Measurements from ENCODE around the gene ST6GAL1. TPM values are rescaled to one million over a fixed set of nuclear protein-coding genes. Genes with fewer than 3 reads are reported as not detected.
"Not testable (repeated sequence)": the region's sequence is repeated elsewhere in the genome, so short reads cannot be mapped to it uniquely, and the experiment has no call there.

ST6GAL1 gene
- polyA plus RNA-seq, 1 of the 3 experiments (the other 2 are of a cell fraction): 3.9 TPM

DNA sequence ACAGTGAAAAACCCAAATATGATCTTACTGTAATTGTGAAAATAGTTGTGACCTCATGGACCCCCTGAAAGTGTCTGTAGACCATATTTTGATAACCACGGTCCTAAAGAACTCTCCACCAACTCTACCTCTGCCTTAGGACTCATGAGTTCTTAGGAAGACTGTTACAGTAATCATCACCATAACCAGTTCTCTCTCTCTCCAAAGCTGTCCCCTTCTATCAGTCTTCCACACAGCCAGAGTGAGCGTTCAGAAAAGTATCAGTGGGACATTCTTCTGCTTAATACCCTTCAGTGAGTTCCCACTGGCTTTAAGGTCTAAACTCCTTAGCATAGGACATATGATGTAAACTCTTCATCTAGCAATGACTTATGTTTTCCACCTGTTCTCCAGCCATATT, 27.6 kb upstream of the ST6GAL1 start:
- WGBS (ENCODE audit: low lambda C conversion rate): 55% methylated on average over 2 of the region's 2 CpGs
- POLR2A ChIA-PET: no interaction called here
- Histone ChIP-seq H3K79me2 (ENCODE audit: insufficient read depth) (no peaks in the 10 kb centered on the region), H4K20me1 (ENCODE audit: insufficient read depth) (no peaks in the 10 kb centered on the region), H3K27me3 (ENCODE audit: insufficient read depth) (no peaks in the 10 kb centered on the region), H3K4me3 (ENCODE audit: low read depth in 2 of 2, low read length in 1 of 2) (no peak overlapping the region), H3K4me2 (no peak overlapping the region), H3K27ac (ENCODE audit: low read depth in 2 of 2, low read length in 1 of 2) (no peak overlapping the region), H3F3A (replicated peaks; ENCODE audit: insufficient read depth) (no peaks in the 10 kb centered on the region), H3K4me1 (ENCODE audit: control insufficient read depth in 1 of 2, insufficient read depth in 2 of 2, low read depth in 1 of 2, low read length in 1 of 2) (no peaks in the 10 kb centered on the region), H3K9me3 (no peaks in the 10 kb centered on the region), H3K9me2 (no peaks in the 10 kb centered on the region), H3K36me3 (replicated peaks in 1 of 2; ENCODE audit: control insufficient read depth in 1 of 2, insufficient read depth in 2 of 2, low read length in 1 of 2) (no peaks in the 10 kb centered on the region), H2AFZ (ENCODE audit: low read depth) (no peak overlapping the region), H3K9ac (no peak overlapping the region)
- CTCF ChIA-PET: no interaction called here
- TF ChIP-seq CHD2 (IDR thresholded peaks at IDR 0.05; ENCODE audit: low read length, partially characterized antibody) (no peak), YY1 (IDR thresholded peaks at IDR 0.05; ENCODE audit: low read depth) (no peak), FOSL2 (IDR thresholded peaks at IDR 0.05; ENCODE audit: borderline replicate concordance, low read depth) (no peak), FOXM1 (IDR thresholded peaks at IDR 0.05; ENCODE audit: low read depth) (no peak), ELF1 (IDR thresholded peaks at IDR 0.05) (no peak), RCOR1 (IDR thresholded peaks at IDR 0.05; ENCODE audit: low read length) (no peak), MEF2A (IDR thresholded peaks at IDR 0.05; ENCODE audit: borderline replicate concordance, low read depth) (no peak), TAF1 (IDR thresholded peaks at IDR 0.05; ENCODE audit: borderline replicate concordance, low read depth, low read length) (no peak)
- TF ChIP-seq, protein P1, sequence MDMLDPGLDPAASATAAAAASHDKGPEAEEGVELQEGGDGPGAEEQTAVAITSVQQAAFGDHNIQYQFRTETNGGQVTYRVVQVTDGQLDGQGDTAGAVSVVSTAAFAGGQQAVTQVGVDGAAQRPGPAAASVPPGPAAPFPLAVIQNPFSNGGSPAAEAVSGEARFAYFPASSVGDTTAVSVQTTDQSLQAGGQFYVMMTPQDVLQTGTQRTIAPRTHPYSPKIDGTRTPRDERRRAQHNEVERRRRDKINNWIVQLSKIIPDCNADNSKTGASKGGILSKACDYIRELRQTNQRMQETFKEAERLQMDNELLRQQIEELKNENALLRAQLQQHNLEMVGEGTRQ (IDR thresholded peaks at IDR 0.05; ENCODE audit: borderline replicate concordance, low read depth, low read length): no peak
- no peak for DNase-seq

DNA sequence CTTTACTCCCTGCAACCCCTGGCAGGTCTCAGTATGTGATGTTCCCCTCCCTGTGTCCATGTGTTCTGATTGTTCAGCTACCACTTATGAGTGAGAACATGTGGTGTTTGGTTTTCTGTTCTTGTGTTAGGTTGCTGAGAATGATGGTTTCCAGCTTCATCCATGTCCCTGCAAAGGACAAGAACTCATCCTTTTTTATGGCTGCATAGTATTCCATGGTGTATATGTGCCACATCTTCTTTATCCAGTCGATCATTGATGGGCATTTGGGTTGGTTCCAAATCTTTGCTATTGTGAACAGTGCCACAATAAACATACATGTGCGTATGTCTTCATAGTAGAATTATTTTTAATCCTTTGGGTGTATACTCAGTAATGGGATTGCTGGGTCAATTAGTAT, 26.6 kb upstream of the ST6GAL1 start:
- H3K79me2 ChIP-seq (ENCODE audit: insufficient read depth); H3K9me2 ChIP-seq; H3K27me3 ChIP-seq (ENCODE audit: insufficient read depth); POLR2A ChIA-PET; H3K4me2 ChIP-seq; CTCF ChIA-PET; H3K27ac ChIP-seq (ENCODE audit: low read depth in 2 of 2, low read length in 1 of 2); H3K9me3 ChIP-seq; H3K9ac ChIP-seq; H2AFZ ChIP-seq (ENCODE audit: low read depth); H4K20me1 ChIP-seq (ENCODE audit: insufficient read depth); H3K4me1 ChIP-seq (ENCODE audit: control insufficient read depth in 1 of 2, insufficient read depth in 2 of 2, low read depth in 1 of 2, low read length in 1 of 2); DNase-seq; H3K36me3 ChIP-seq (replicated peaks in 1 of 2; ENCODE audit: control insufficient read depth in 1 of 2, insufficient read depth in 2 of 2, low read length in 1 of 2); H3F3A ChIP-seq (replicated peaks; ENCODE audit: insufficient read depth); H3K4me3 ChIP-seq (ENCODE audit: low read depth in 2 of 2, low read length in 1 of 2): not testable (repeated sequence)
- 19% methylated on average over 2 of the region's 2 CpGs for WGBS (ENCODE audit: low lambda C conversion rate)

DNA sequence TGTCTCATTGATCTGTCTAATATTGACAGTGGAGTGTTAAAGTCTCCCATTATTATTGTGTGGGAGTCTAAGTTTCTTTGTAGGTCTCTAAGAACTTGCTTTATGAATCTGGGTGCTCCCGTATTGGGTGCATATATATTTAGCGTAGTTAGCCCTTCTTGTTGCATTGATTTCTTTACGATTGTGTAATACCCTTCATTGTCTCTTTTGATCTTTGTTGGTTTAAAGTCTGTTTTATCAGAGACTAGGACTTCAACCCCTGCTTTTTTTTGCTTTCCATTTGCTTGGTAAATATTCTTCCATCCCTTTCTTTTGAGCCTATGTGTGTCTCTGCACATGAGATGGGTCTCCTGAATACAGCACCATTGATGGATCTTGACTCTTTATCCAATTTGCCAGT, 23.3 kb upstream of the ST6GAL1 start:
- H3K27me3 ChIP-seq (ENCODE audit: insufficient read depth); CTCF ChIA-PET; H3K36me3 ChIP-seq (replicated peaks in 1 of 2; ENCODE audit: control insufficient read depth in 1 of 2, insufficient read depth in 2 of 2, low read length in 1 of 2); H3K4me3 ChIP-seq (ENCODE audit: low read depth in 2 of 2, low read length in 1 of 2); H3K79me2 ChIP-seq (ENCODE audit: insufficient read depth); POLR2A ChIA-PET; H3K4me2 ChIP-seq; H2AFZ ChIP-seq (ENCODE audit: low read depth); H3K9me3 ChIP-seq; H3K9me2 ChIP-seq; H3K9ac ChIP-seq; H4K20me1 ChIP-seq (ENCODE audit: insufficient read depth); DNase-seq; H3K4me1 ChIP-seq (ENCODE audit: control insufficient read depth in 1 of 2, insufficient read depth in 2 of 2, low read depth in 1 of 2, low read length in 1 of 2); H3F3A ChIP-seq (replicated peaks; ENCODE audit: insufficient read depth); H3K27ac ChIP-seq (ENCODE audit: low read depth in 2 of 2, low read length in 1 of 2): not testable (repeated sequence)
- 69% methylated on average over 3 of the region's 3 CpGs for WGBS (ENCODE audit: low lambda C conversion rate)

Data from SK-N-SH (cell line).